ENCODE measurements around the gene GAGE12C. TPM values are rescaled to one million over a fixed set of nuclear protein-coding genes. Genes with fewer than 3 reads are reported as not detected.

Gene GAGE12C
- not detected in 2 replicates for total RNA-seq

GRCh38 chrX:49531877-49532276, at the start of gene GAGE12C:
Gene GAGE12C, plus strand, starts transcription at chrX:49532177. Its CDS starts 1,155 bp downstream, at chrX:49533332.

DNA sequence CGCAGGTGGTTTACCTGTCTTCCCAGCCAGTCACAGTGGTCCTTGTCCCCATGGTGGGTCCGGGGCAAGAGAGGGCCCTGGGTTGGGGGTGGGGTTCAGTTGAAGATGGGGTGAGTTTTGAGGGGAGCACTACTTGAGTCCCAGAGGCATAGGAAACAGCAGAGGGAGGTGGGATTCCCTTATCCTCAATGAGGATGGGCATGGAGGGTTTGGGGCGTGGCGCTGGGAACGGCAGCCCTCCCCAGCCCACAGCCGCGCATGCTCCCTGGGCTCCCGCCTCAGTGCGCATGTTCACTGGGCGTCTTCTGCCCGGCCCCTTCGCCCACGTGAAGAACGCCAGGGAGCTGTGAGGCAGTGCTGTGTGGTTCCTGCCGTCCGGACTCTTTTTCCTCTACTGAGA, 9.5 kb downstream of the GAGE12C start, which contains the start of gene GAGE12D:
TSS of gene GAGE12D (plus strand) at position 301 of the 400 bp plus-strand sequence. CDS start 1,155 bp downstream, outside the sequence.

DNA sequence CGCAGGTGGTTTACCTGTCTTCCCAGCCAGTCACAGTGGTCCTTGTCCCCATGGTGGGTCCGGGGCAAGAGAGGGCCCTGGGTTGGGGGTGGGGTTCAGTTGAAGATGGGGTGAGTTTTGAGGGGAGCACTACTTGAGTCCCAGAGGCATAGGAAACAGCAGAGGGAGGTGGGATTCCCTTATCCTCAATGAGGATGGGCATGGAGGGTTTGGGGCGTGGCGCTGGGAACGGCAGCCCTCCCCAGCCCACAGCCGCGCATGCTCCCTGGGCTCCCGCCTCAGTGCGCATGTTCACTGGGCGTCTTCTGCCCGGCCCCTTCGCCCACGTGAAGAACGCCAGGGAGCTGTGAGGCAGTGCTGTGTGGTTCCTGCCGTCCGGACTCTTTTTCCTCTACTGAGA, 19.0 kb downstream of the GAGE12C start, which contains the start of gene GAGE12E:
TSS of gene GAGE12E (plus strand) at position 301 of the 400 bp plus-strand sequence. CDS start 1,155 bp downstream, outside the sequence.

GRCh38 chrX:49560542-49560941, 28.6 kb downstream of the GAGE12C start, which contains the start of gene GAGE12F:
Gene GAGE12F, plus strand, starts transcription at chrX:49560842. Its CDS starts 1,155 bp downstream, at chrX:49561997.

DNA sequence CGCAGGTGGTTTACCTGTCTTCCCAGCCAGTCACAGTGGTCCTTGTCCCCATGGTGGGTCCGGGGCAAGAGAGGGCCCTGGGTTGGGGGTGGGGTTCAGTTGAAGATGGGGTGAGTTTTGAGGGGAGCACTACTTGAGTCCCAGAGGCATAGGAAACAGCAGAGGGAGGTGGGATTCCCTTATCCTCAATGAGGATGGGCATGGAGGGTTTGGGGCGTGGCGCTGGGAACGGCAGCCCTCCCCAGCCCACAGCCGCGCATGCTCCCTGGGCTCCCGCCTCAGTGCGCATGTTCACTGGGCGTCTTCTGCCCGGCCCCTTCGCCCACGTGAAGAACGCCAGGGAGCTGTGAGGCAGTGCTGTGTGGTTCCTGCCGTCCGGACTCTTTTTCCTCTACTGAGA, 38.1 kb downstream of the GAGE12C start, which contains the start of gene GAGE12G:
TSS of gene GAGE12G (plus strand) at position 301 of the 400 bp plus-strand sequence. CDS start 1,155 bp downstream, outside the sequence.

GRCh38 chrX:49579649-49580048, 47.7 kb downstream of the GAGE12C start, which contains the start of gene GAGE12H:
Gene GAGE12H, plus strand, starts transcription at chrX:49579949. Its CDS starts 1,155 bp downstream, at chrX:49581104.

Other genes with a start within 250 kb of the GAGE12C start
- not detected in 2 replicates for gene GAGE10, start 228.5 kb upstream of the GAGE12C start, total RNA-seq
- not detected in 2 replicates for gene GAGE12J, start 210.1 kb upstream of the GAGE12C start, total RNA-seq
- gene GAGE13, start 200.6 kb upstream of the GAGE12C start, total RNA-seq, result not detected in 2 replicates
- not detected in 2 replicates for gene GAGE12D, start 9.6 kb downstream of the GAGE12C start, total RNA-seq
- not detected in 2 replicates for gene GAGE12E, start 19.1 kb downstream of the GAGE12C start, total RNA-seq
- gene GAGE12F, start 28.7 kb downstream of the GAGE12C start, total RNA-seq, result not detected in 2 replicates
- gene GAGE12G, start 38.2 kb downstream of the GAGE12C start, total RNA-seq, result not detected in 2 replicates
- gene GAGE12H, start 47.8 kb downstream of the GAGE12C start, total RNA-seq, result not detected in 2 replicates
- gene GAGE2A, start 57.3 kb downstream of the GAGE12C start, total RNA-seq, result not detected in 2 replicates
- gene GAGE1, start 66.8 kb downstream of the GAGE12C start, total RNA-seq, result not detected in 2 replicates
- gene PAGE1, start 163.8 kb downstream of the GAGE12C start, total RNA-seq, result not detected in 2 replicates